ENCODE results near the gene ABHD13.

Gene ABHD13

GRCh38 chr13:108269601-108270328 lies 51.6 kb downstream of the ABHD13 start, which contains the start of gene TNFSF13B:
Gene TNFSF13B (plus strand): TSS chr13:108269718. CDS start chr13:108269896, 178 bp downstream.
- Histone ChIP-seq H3K9me2 (replicated peaks; ENCODE audit: insufficient read depth, low read length) (no peaks in the 10 kb centered on the region), H3K9me3 (replicated peaks; ENCODE audit: insufficient read depth, low read length) (no peaks in the 10 kb centered on the region), H3K4me3 (ENCODE audit: low read length) (peak within 1 kb of the TSS; percentile 49), H2AFZ (ENCODE audit: low read length) (peak within 1 kb of the TSS; percentile 54), H3K4me2 (ENCODE audit: low read depth, low read length) (peak within 1 kb of the TSS; percentile 81), H4K20me1 (ENCODE audit: insufficient read depth, low read length) (no peaks in the 10 kb centered on the region), H3K9ac (ENCODE audit: low read length) (peak within 1 kb of the TSS; percentile 17; the same call in 1 of the 2 replicates), H3K4me1 (ENCODE audit: low read length) (no peaks in the 10 kb centered on the region), H3K27ac (ENCODE audit: low read length) (peak within 1 kb of the TSS; percentile 31; the same call in 1 of the 2 replicates), H3K27me3 (replicated peaks; ENCODE audit: insufficient read depth, low read length) (no peaks in the 10 kb centered on the region), H3F3A (ENCODE audit: insufficient read depth, low read length) (peaks cover 18% of the 10 kb centered on the region), H3K36me3 (replicated peaks; ENCODE audit: insufficient read depth, low read length) (no peaks in the 10 kb centered on the region), H3K79me2 (ENCODE audit: low read length) (no peaks in the 10 kb centered on the region)
- TF ChIP-seq CTCF (IDR thresholded peaks at IDR 0.05; ENCODE audit: low read length) (peak; percentile 45), EZH2phosphoT487 (IDR thresholded peaks at IDR 0.05; ENCODE audit: low read length) (no peak)
- peak; percentile 70 for DNase-seq

- TF ChIP-seq EZH2 (optimal IDR thresholded peaks at IDR 0.05; ENCODE audit: low read depth, low read length) (no peak), CTCF (IDR thresholded peaks at IDR 0.05; ENCODE audit: low read length) (no peak), EZH2phosphoT487 (IDR thresholded peaks at IDR 0.05; ENCODE audit: low read length) (no peak)
- peak; percentile 16 for DNase-seq
- no peaks in the 10 kb centered on the region for H3K9me2 ChIP-seq (replicated peaks; ENCODE audit: insufficient read depth, low read length)
- no peaks in the 10 kb centered on the region for H3K4me1 ChIP-seq (ENCODE audit: low read length)
- no peaks in the 10 kb centered on the region for H3K27me3 ChIP-seq (replicated peaks; ENCODE audit: insufficient read depth, low read length)
- peaks cover 18% of the 10 kb centered on the region for H3F3A ChIP-seq (ENCODE audit: insufficient read depth, low read length)
- peak overlapping the region; percentile 81 for H3K4me2 ChIP-seq (ENCODE audit: low read depth, low read length)
- peak overlapping the region; percentile 54 for H2AFZ ChIP-seq (ENCODE audit: low read length)
- H3K9me3 ChIP-seq (replicated peaks; ENCODE audit: insufficient read depth, low read length): no peaks in the 10 kb centered on the region
- H3K27ac ChIP-seq (ENCODE audit: low read length): peak overlapping the region; percentile 31; the same call in 1 of the 2 replicates
- no peaks in the 10 kb centered on the region for H3K36me3 ChIP-seq (replicated peaks; ENCODE audit: insufficient read depth, low read length)
- H3K9ac ChIP-seq (ENCODE audit: low read length): peak overlapping the region; percentile 17; the same call in 1 of the 2 replicates
- H3K4me3 ChIP-seq (ENCODE audit: low read length): peak overlapping the region; percentile 49
- no peaks in the 10 kb centered on the region for H3K79me2 ChIP-seq (ENCODE audit: low read length)
- H4K20me1 ChIP-seq (ENCODE audit: insufficient read depth, low read length): no peaks in the 10 kb centered on the region
Measured at GRCh38 chr13:108270442-108270841, 52.2 kb downstream of the ABHD13 start.

GRCh38 chr13:108272333-108272732 lies 54.1 kb downstream of the ABHD13 start:
- no peak overlapping the region for H3K9ac ChIP-seq (ENCODE audit: low read length)
- no peak overlapping the region for H3K4me2 ChIP-seq (ENCODE audit: low read depth, low read length)

More at GRCh38 chr13:108272333-108272732, 54.1 kb downstream of the ABHD13 start:
- no peak overlapping the region for H3K27ac ChIP-seq (ENCODE audit: low read length)
- TF ChIP-seq EZH2 (optimal IDR thresholded peaks at IDR 0.05; ENCODE audit: low read depth, low read length) (no peak), EZH2phosphoT487 (IDR thresholded peaks at IDR 0.05; ENCODE audit: low read length) (no peak), CTCF (IDR thresholded peaks at IDR 0.05; ENCODE audit: low read length) (no peak)
- DNase-seq: no peak
- no peak overlapping the region for H2AFZ ChIP-seq (ENCODE audit: low read length)
- no peaks in the 10 kb centered on the region for H3K9me2 ChIP-seq (replicated peaks; ENCODE audit: insufficient read depth, low read length)
- no peaks in the 10 kb centered on the region for H3K9me3 ChIP-seq (replicated peaks; ENCODE audit: insufficient read depth, low read length)
- no peaks in the 10 kb centered on the region for H4K20me1 ChIP-seq (ENCODE audit: insufficient read depth, low read length)
- no peaks in the 10 kb centered on the region for H3K4me1 ChIP-seq (ENCODE audit: low read length)
- no peaks in the 10 kb centered on the region for H3K27me3 ChIP-seq (replicated peaks; ENCODE audit: insufficient read depth, low read length)
- no peaks in the 10 kb centered on the region for H3K36me3 ChIP-seq (replicated peaks; ENCODE audit: insufficient read depth, low read length)
- H3K4me3 ChIP-seq (ENCODE audit: low read length): no peak overlapping the region
- peaks cover 18% of the 10 kb centered on the region for H3F3A ChIP-seq (ENCODE audit: insufficient read depth, low read length)
- H3K79me2 ChIP-seq (ENCODE audit: low read length): no peaks in the 10 kb centered on the region

Data from MM.1S (cell line).